ENCODE results near the gene HMCN1.
"Not testable (repeated sequence)": the region's sequence is repeated elsewhere in the genome, so short reads cannot be mapped to it uniquely, and the experiment has no call there.

GRCh38 chr1:185783860-185784259 lies 49.7 kb downstream of the HMCN1 start:
- TF ChIP-seq CTCF (conservative IDR thresholded peaks at IDR 0.05 in 1 of 2, IDR thresholded peaks at IDR 0.05 in 1 of 2; ENCODE audit: extremely low read depth in 1 of 2, insufficient read depth in 1 of 2, low read depth in 1 of 2, low read length in 2 of 2); EZH2 (IDR thresholded peaks at IDR 0.05; ENCODE audit: borderline replicate concordance, low read length): not testable (repeated sequence)

Measured in mammary epithelial cell (primary cell).